MM.1S (cell line): Measurements from ENCODE around the gene JAG1.

ENCODE experiments used
- EZH2phosphoT487 ChIP-seq: fragments of 300-600 bp; sonication (generic); IDR thresholded peaks from 2 replicates; pipeline ENCODE4 v1.6.1; 2018; ENCODE audit warnings: antibody characterized with exemption, low read length
- TF ChIP-seq, protein P1 (sequence below): fragments of 300-600 bp; sonication (generic); IDR thresholded peaks from 2 replicates; pipeline ENCODE4 v1.5.1; 2016; ENCODE audit warnings: antibody characterized with exemption, low read length, mixed read lengths

DNA sequence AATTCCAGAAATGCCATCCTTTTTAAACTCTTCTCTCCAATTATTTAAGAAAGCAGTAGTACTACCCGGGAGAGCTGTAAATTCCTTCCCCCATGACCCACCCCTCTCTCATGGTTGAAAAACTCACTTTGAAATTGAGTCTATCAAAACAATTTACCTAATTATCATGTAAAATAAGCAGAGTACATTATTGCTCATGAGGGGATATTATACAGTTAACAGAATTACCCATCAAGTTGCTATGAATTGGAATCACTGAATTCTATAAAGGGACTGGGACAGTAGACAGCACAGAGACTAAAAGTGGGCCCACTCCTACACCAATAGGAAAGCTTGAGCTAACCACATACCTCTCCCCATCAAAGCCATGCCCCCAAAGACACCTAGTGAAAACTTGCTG, 16.3 kb downstream of the JAG1 start:
- TF ChIP-seq, protein P1, sequence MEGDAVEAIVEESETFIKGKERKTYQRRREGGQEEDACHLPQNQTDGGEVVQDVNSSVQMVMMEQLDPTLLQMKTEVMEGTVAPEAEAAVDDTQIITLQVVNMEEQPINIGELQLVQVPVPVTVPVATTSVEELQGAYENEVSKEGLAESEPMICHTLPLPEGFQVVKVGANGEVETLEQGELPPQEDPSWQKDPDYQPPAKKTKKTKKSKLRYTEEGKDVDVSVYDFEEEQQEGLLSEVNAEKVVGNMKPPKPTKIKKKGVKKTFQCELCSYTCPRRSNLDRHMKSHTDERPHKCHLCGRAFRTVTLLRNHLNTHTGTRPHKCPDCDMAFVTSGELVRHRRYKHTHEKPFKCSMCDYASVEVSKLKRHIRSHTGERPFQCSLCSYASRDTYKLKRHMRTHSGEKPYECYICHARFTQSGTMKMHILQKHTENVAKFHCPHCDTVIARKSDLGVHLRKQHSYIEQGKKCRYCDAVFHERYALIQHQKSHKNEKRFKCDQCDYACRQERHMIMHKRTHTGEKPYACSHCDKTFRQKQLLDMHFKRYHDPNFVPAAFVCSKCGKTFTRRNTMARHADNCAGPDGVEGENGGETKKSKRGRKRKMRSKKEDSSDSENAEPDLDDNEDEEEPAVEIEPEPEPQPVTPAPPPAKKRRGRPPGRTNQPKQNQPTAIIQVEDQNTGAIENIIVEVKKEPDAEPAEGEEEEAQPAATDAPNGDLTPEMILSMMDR, result no peak
- TF ChIP-seq EZH2phosphoT487, result no peak
